Measurements from ENCODE around the gene POLRMT. TPM values are rescaled to one million over a fixed set of nuclear protein-coding genes. Genes with fewer than 3 reads are reported as not detected.
A peak's percentile ranks its signal among the peaks of the same experiment; 100 is the strongest.
"Not testable (repeated sequence)": the region's sequence is repeated elsewhere in the genome, so short reads cannot be mapped to it uniquely, and the experiment has no call there.

POLRMT gene
- total and polyA plus RNA-seq, 11 donors = 32.0 to 78.0 (median 41.5) TPM

- Histone ChIP-seq H3K4me1 (no peaks in the 10 kb centered on the region), H3K36me3 (peaks cover 0 to 85% (median 73%) of the 10 kb centered on the region in 9 donors), H3K27me3 (no peaks in the 10 kb centered on the region), H3K27ac (no peak overlapping the region), H3K9me3 (no peaks in the 10 kb centered on the region), H3K4me3 (no peak overlapping the region)
- TF ChIP-seq POLR2A (IDR thresholded peaks at IDR 0.05) (no peak), CTCF (IDR thresholded peaks at IDR 0.05) (no peak)
- DNase-seq (no peak), ATAC-seq (peak in 1 of 4 donors; percentile 6)
- WGBS, 4 donors = 76 to 87% (median 82%) methylated on average over 24 of the region's 24 CpGs
- intact Hi-C loops (cut with DNase I) = no loop called here
Observed at GRCh38 chr19:623974-624373, 9.4 kb downstream of the POLRMT start.

- Histone ChIP-seq H3K4me1 (no peaks in the 10 kb centered on the region), H3K9me3 (no peaks in the 10 kb centered on the region), H3K27ac (peak overlapping the region in 1 of 12 donors; percentile 24), H3K4me3 (no peak overlapping the region), H3K36me3 (peaks cover under 1 to 85% (median 73%) of the 10 kb centered on the region in 9 donors), H3K27me3 (no peaks in the 10 kb centered on the region)
- 94 to 95% (median 95%) methylated on average over 26 to 44 of the region's 44 CpGs for WGBS, 4 donors
- ATAC-seq = no peak
- TF ChIP-seq POLR2A (IDR thresholded peaks at IDR 0.05) (no peak), CTCF (IDR thresholded peaks at IDR 0.05) (no peak)
- intact Hi-C loops (cut with DNase I) = no loop called here
- DNase-seq = no peak
Observed at GRCh38 chr19:623175-623916, 10.0 kb downstream of the POLRMT start.

- DNase-seq = no peak
- 94 to 97% (median 96%) methylated on average over 19 to 37 of the region's 37 CpGs for WGBS, 4 donors
- TF ChIP-seq POLR2A (IDR thresholded peaks at IDR 0.05) = no peak
- TF ChIP-seq CTCF (IDR thresholded peaks at IDR 0.05) = no peak
Observed at GRCh38 chr19:622666-623065, 10.7 kb downstream of the POLRMT start.

GRCh38 chr19:621819-622218 lies 11.5 kb downstream of the POLRMT start:
- Histone ChIP-seq H3K27me3 (no peaks in the 10 kb centered on the region), H3K4me1 (no peaks in the 10 kb centered on the region), H3K9me3 (no peaks in the 10 kb centered on the region), H3K36me3 (peaks cover 3 to 88% (median 67%) of the 10 kb centered on the region in 9 donors), H3K4me3 (no peak overlapping the region), H3K27ac (no peak overlapping the region)
- TF ChIP-seq POLR2A (IDR thresholded peaks at IDR 0.05) (no peak), CTCF (IDR thresholded peaks at IDR 0.05) (no peak)
- no peak for ATAC-seq
- 93 to 96% (median 94%) methylated on average over 14 to 24 of the region's 24 CpGs for WGBS, 4 donors
- intact Hi-C loops (cut with DNase I) = no loop called here
- DNase-seq = no peak

More at GRCh38 chr19:622666-623065, 10.7 kb downstream of the POLRMT start:
- no peak overlapping the region for H3K4me3 ChIP-seq
- no peaks in the 10 kb centered on the region for H3K27me3 ChIP-seq
- H3K9me3 ChIP-seq = no peaks in the 10 kb centered on the region
- no peak overlapping the region for H3K27ac ChIP-seq
- no peak for ATAC-seq
- H3K36me3 ChIP-seq = peaks cover 3 to 85% (median 71%) of the 10 kb centered on the region in 9 donors
- H3K4me1 ChIP-seq = no peaks in the 10 kb centered on the region
- intact Hi-C loops (cut with DNase I) = no loop called here

GRCh38 chr19:621191-621590 lies 12.1 kb downstream of the POLRMT start:
- ATAC-seq; H3K4me1 ChIP-seq; H3K27me3 ChIP-seq; DNase-seq; H3K27ac ChIP-seq; H3K9me3 ChIP-seq; intact Hi-C loops (cut with DNase I); H3K4me3 ChIP-seq: not testable (repeated sequence)
- WGBS, 4 donors = 97 to 99% (median 98%) methylated on average over 17 to 48 of the region's 48 CpGs
- peaks cover 3 to 89% (median 67%) of the 10 kb centered on the region in 9 donors for H3K36me3 ChIP-seq

Data from heart left ventricle (tissue), 16 donors.